ENCODE measurements around the gene TMEM54.

TMEM54 gene

DNA sequence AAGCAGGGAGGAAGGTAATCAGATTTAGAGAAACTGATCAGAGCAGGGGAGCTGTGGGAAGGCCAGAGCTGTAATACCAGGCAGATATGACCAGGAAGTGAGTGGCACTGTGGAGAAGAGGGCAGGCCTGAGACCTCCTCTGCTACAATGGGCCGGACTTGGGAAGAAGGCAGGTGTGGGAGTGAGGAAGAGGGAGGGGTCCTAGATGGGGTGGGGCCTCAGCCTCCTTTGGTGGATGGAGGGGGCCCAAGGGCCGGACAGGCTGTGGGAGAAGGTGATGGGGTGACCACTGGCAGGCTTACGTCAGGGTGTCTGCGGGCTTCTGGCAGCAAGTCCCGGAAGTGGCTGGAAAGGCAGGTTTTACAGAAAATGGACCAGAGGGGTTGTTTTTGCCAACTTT lies 19.9 kb downstream of the TMEM54 start:
- no peak overlapping the region for H3K4me3 ChIP-seq (replicated peaks; ENCODE audit: low read depth, low read length)
- TF ChIP-seq, protein P1, sequence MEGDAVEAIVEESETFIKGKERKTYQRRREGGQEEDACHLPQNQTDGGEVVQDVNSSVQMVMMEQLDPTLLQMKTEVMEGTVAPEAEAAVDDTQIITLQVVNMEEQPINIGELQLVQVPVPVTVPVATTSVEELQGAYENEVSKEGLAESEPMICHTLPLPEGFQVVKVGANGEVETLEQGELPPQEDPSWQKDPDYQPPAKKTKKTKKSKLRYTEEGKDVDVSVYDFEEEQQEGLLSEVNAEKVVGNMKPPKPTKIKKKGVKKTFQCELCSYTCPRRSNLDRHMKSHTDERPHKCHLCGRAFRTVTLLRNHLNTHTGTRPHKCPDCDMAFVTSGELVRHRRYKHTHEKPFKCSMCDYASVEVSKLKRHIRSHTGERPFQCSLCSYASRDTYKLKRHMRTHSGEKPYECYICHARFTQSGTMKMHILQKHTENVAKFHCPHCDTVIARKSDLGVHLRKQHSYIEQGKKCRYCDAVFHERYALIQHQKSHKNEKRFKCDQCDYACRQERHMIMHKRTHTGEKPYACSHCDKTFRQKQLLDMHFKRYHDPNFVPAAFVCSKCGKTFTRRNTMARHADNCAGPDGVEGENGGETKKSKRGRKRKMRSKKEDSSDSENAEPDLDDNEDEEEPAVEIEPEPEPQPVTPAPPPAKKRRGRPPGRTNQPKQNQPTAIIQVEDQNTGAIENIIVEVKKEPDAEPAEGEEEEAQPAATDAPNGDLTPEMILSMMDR (IDR thresholded peaks at IDR 0.05; ENCODE audit: low read length, missing control alignments) = no peak
- DNase-seq (ENCODE audit: low read depth) = no peak

DNA sequence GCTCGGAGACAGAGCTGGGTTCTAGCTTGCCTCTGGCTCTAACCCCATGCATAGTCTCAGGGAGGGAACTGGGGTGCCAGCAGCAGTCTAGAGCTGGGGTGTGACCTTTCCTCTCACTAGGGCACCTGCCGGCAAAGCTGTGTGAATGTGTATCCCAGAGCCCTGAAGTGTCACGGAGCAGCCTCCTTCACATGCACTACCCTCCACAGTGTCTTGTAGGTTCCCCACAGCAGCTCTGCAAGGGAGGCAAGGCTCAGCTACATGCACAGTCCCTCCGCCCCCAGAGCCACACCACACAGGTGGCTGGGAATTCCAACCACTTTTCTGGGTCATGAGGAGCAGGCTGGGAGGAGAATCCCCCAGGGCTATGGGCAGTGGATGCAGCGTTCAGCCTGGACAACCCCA lies 22.6 kb downstream of the TMEM54 start:
- H3K4me3 ChIP-seq (replicated peaks; ENCODE audit: low read depth, low read length) = no peak overlapping the region
- no peak for DNase-seq (ENCODE audit: low read depth)
- TF ChIP-seq, protein P1 (IDR thresholded peaks at IDR 0.05; ENCODE audit: low read length, missing control alignments) = no peak

DNA sequence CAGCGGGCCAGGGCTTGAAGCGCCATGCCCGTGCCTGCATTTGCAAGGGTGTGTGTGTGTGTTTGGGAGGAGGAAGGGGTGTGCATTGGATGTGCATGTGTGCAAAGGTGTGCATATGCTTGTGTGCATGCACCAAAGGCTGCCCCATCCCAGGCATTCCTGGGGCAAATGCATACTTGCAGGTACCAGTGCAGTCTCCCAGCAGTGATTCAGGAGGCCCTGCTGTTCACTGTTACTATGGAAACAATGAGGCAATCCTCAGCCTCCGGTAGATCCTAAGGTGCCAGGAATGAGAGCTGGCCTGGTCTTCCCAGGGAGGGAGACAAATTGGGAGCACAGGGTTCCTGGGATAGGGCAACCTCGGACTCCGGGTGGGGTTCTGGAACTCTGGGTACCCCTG lies 23.0 kb downstream of the TMEM54 start:
- DNase-seq (ENCODE audit: low read depth) = peak; percentile 50
- no peak overlapping the region for H3K4me3 ChIP-seq (replicated peaks; ENCODE audit: low read depth, low read length)
- TF ChIP-seq, protein P1 (IDR thresholded peaks at IDR 0.05; ENCODE audit: low read length, missing control alignments) = no peak

DNA sequence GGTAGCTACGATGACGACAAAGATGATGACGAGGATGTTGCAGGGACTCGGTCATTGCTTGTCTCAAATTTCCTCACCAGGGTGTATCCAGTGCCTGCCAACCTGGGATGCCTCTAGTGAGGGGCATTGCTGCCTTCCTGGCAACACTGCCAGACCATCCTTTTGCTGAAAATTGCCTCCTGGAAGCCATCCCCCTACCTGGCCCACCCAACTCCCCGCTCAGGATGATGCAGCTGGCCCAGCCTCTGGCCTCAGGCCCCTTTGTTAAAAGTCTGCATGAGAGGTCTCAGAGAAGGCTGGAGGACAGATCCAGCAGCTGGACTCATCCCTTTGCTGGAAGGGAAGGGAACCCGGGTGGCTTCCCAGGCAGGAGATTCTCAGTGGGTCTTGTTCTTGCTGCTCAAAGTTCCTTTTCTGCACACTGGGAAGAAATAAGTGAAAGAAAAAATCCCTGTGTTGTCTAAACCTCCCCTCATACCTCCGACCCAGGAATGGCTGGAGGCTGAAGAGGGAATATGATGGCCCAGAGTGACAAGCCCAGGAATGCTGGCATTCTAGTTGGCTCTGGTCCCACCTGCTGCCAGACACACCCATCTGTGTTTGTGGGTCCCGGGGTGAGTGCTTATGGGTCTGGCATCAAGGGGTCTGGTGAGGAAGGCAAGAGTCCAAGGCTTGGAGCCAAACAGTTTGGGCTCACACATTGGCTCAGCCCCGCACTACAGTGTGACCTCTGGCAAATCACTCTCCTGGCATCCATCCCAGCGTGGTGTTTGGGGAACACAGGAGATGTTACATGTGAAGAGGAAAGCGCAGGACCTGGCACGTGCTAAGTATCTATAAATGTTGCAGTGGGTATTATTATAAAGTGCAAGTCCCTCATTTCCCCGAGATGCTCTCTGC lies 23.7 kb downstream of the TMEM54 start:
- no peak overlapping the region for H3K4me3 ChIP-seq (replicated peaks; ENCODE audit: low read depth, low read length)
- TF ChIP-seq, protein P1 (IDR thresholded peaks at IDR 0.05; ENCODE audit: low read length, missing control alignments) = no peak
- no peak for DNase-seq (ENCODE audit: low read depth)

DNA sequence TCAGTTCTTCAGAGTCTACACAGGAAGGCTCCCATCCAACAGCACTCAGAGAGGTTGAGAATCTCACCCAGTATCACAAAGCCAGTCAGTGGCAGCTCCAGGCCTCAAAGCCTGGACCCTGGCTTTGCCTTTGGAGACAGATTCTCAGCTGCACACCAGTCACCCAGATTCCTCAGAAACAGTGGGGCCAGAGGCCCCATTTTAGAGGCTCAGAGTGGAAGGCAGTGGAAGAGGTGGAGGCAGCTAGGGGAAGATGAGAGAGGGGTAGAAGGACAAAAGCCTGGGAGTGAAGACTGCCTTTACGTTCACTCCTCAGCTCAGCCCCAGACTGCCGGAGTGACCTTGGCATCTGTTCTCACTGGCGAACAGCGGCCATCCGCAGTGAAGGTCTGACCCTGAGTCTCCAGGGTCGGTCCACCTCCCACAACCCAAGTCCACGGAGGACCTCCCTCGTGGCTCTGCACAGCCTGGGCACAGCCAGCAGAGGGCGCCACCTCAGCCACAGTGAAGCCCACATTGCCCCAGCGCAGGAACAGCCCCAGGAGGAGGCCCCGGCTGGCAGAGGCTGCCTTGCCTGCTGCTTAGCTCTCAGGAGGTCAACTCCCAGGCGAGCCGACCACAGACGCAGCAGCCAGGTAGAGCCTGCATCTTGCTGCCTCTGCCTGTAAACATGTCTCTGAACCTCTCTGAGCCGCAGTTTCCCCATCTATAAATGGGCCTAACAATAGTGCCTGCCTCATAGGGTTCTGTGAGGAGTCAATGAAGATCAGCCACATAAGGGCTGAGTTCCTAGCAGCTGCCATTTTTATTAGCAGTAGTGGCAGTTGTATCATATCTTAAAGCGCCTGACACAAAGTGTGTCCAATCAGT lies 24.6 kb downstream of the TMEM54 start:
- DNase-seq (ENCODE audit: low read depth) = peak; percentile 49
- TF ChIP-seq, protein P1 (IDR thresholded peaks at IDR 0.05; ENCODE audit: low read length, missing control alignments) = peak; percentile 77
- no peak overlapping the region for H3K4me3 ChIP-seq (replicated peaks; ENCODE audit: low read depth, low read length)

DNA sequence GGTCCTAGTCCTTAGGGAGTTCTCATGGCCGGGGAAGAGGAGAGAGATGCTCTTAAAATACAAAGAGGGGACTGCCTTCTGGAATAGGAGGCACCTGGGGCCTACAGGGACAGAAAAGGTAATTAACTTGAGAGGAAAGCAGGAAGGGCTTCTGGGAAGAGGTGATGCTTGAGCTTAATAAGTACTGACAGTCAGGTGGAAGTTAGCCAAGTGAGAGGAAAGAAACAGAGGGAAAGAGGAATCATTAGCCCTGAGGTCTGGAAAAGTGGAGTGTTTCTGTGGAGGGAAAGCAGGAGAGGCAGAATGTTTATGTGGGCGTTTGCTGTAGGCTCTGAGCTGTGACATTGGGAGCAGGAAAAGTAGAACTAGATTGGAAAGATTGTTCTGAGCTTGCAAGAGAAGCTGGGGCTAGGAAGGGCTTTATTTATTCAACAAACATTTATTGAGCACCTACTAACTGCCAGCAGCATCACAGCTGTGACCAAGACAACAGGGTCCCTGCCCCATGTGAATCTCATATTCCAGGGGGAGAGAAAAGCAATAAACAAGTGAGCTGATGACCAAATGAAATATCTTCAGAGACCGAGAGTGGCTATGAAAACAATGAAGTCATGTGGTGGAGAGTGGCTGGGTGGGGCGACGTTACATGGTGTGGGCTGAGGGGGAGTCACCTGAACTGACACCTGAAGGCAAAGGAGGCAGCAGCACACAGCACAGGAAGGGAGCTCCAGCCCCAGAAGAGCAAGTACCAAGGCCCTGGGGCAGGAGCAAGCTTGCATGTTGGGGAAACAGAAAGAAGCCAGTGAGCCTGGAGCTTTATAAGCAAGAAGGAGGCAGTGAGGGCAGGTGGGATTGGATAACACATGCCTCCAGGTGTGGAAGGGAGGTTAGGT lies 26.1 kb downstream of the TMEM54 start:
- no peak for DNase-seq (ENCODE audit: low read depth)
- TF ChIP-seq, protein P1 (IDR thresholded peaks at IDR 0.05; ENCODE audit: low read length, missing control alignments) = no peak
- H3K4me3 ChIP-seq (replicated peaks; ENCODE audit: low read depth, low read length) = no peak overlapping the region
